GM13977 (cell line): ENCODE data around the gene PDSS2.
"Not testable (repeated sequence)": the region's sequence is repeated elsewhere in the genome, so short reads cannot be mapped to it uniquely, and the experiment has no call there.

Experiments used
- DNase-seq: peaks from one replicate; pipeline ENCODE4 v3.0.0; 2012; ENCODE audit warnings: low spot score
- CTCF ChIP-seq: IDR thresholded peaks from 2 replicates; pipeline ENCODE4 v1.5.1; 2012; ENCODE audit warnings: mild to moderate bottlenecking, control low read depth; ENCODE audit not compliant: insufficient read depth; ENCODE audit errors: extremely low read depth, missing control alignments
- in situ Hi-C: fragments of 300-500 bp; cut with MboI; formaldehyde crosslinking; loops from one replicate; pipeline ENCODE4 v1.12.0; 2022; ENCODE audit warnings: low sequenced_read_pairs, low pct_unique_long_range_greater_than_20kb, mixed read lengths, inconsistent platforms; ENCODE audit not compliant: unreplicated experiment

The PDSS2 gene

GRCh38 chr6:107123501-107123900 lies 335.9 kb downstream of the PDSS2 start:
- in situ Hi-C loops = no loop called here
- no peak for TF ChIP-seq CTCF

GRCh38 chr6:107122748-107123147 lies 336.6 kb downstream of the PDSS2 start:
- in situ Hi-C loops = no loop called here
- TF ChIP-seq CTCF = no peak

More at GRCh38 chr6:107123501-107123900, 335.9 kb downstream of the PDSS2 start:
- no peak for DNase-seq

GRCh38 chr6:107121964-107122495 lies 337.3 kb downstream of the PDSS2 start:
- no peak for TF ChIP-seq CTCF
- no peak for DNase-seq
- in situ Hi-C loops = no loop called here

More at GRCh38 chr6:107122748-107123147, 336.6 kb downstream of the PDSS2 start:
- DNase-seq = no peak

- in situ Hi-C loops = no loop called here
- no peak for TF ChIP-seq CTCF
- DNase-seq = no peak
Observed at GRCh38 chr6:107121266-107121665, 338.1 kb downstream of the PDSS2 start.

GRCh38 chr6:107120404-107120803 lies 339.0 kb downstream of the PDSS2 start:
- no peak for DNase-seq
- in situ Hi-C loops = no loop called here
- no peak for TF ChIP-seq CTCF

- in situ Hi-C loops = no loop called here
- DNase-seq = no peak
- TF ChIP-seq CTCF = no peak
Observed at GRCh38 chr6:107118976-107119375, 340.4 kb downstream of the PDSS2 start.

GRCh38 chr6:107118540-107118939 lies 340.8 kb downstream of the PDSS2 start:
- DNase-seq = not testable (repeated sequence)

More at GRCh38 chr6:107118540-107118939, 340.8 kb downstream of the PDSS2 start:
- in situ Hi-C loops = not testable (repeated sequence)
